Osteoblast (primary cell): ENCODE data around the gene MCF2. TPM values are rescaled to one million over a fixed set of nuclear protein-coding genes. Genes with fewer than 3 reads are reported as not detected.

ENCODE experiments used
- DNase-seq: peaks from one replicate; pipeline ENCODE4 v3.0.0; 2011; ENCODE audit warnings: low spot score, mixed read lengths; ENCODE audit not compliant: insufficient read length; ENCODE audit errors: missing footprints
- H2AFZ ChIP-seq: 2 replicates; pipeline ENCODE4 v1.6.0; 2011; ENCODE audit warnings: mild to moderate bottlenecking, low read length
- H3K27ac ChIP-seq: 2 replicates; pipeline ENCODE4 v1.5.1; 2011; ENCODE audit warnings: mild to moderate bottlenecking, low read depth, low read length, moderate library complexity
- H3K27me3 ChIP-seq: 2 replicates; pipeline ENCODE4 v1.6.0; 2012; ENCODE audit warnings: mild to moderate bottlenecking, control low read depth, inconsistent platforms, low read length, moderate library complexity; ENCODE audit not compliant: insufficient read depth
- H3K36me3 ChIP-seq: 2 replicates; pipeline ENCODE4 v1.5.1; 2011; ENCODE audit warnings: mild to moderate bottlenecking, low read length, control low read depth, moderate library complexity; ENCODE audit not compliant: insufficient read depth
- H3K4me1 ChIP-seq: 2 replicates; pipeline ENCODE4 v1.5.1; 2011; ENCODE audit warnings: mild to moderate bottlenecking, low read length, control low read depth, moderate library complexity; ENCODE audit not compliant: insufficient read depth
- H3K4me2 ChIP-seq: 2 replicates; pipeline ENCODE4 v1.6.0; 2011; ENCODE audit warnings: mild to moderate bottlenecking, low read length; ENCODE audit not compliant: insufficient read depth
- H3K4me3 ChIP-seq: fragments of 200-600 bp; sonication (generic); 3 replicates; pipeline ENCODE4 v1.5.1; 2012; ENCODE audit warnings: mild to moderate bottlenecking, low read length, inconsistent platforms; ENCODE audit not compliant: insufficient read depth
- H3K79me2 ChIP-seq: 2 replicates; pipeline ENCODE4 v1.6.0; 2012; ENCODE audit warnings: mild to moderate bottlenecking, low read length, control low read depth, inconsistent platforms; ENCODE audit not compliant: insufficient read depth
- H3K9me3 ChIP-seq: 2 replicates; pipeline ENCODE4 v1.5.1; 2011; ENCODE audit warnings: low read depth, low read length, control low read depth
- H4K20me1 ChIP-seq: 2 replicates; pipeline ENCODE4 v1.6.0; 2012; ENCODE audit warnings: mild to moderate bottlenecking, low read length, control low read depth; ENCODE audit not compliant: insufficient read depth
- total RNA-seq: library from RNA; depleted of rRNA; stranded (reverse); fragments of >200 nt; gene quantifications from 2 replicates; pipeline ENCODE4 v1.2.3, GENCODE V29; 2012
- TF ChIP-seq, protein P1 (sequence below): IDR thresholded peaks from 2 replicates; pipeline ENCODE4 v1.5.1; 2011; ENCODE audit warnings: mild to moderate bottlenecking, low read depth, low read length, moderate library complexity; ENCODE audit errors: extremely low read depth

The MCF2 gene
- total RNA-seq, 1 donor = not detected

DNA sequence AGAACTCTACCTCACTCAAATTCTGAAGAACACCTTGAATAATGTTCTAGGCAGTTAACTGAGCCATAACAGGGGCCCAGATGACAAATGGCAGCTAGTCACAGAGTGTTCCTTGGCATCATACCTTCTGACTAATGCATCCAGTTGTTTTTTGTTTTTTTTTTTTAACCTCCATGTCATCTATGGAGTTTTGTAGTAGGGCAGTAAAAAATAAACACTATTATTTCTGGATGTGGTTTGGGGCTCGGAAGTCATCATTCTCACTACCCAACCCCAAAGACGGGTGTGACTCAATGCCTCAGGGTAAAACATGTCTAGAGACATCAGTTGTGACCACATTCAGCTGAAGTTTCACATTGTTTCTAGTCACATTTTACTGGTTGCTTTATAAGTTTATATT, 31.2 kb upstream of the MCF2 start:
- Histone ChIP-seq H3K27me3 (no peaks in the 10 kb centered on the region), H3K4me2 (no peak overlapping the region), H4K20me1 (no peaks in the 10 kb centered on the region), H2AFZ (no peak overlapping the region), H3K4me3 (no peak overlapping the region), H3K36me3 (no peaks in the 10 kb centered on the region), H3K4me1 (peaks cover 10% of the 10 kb centered on the region), H3K9me3 (no peaks in the 10 kb centered on the region), H3K27ac (no peak overlapping the region), H3K79me2 (no peaks in the 10 kb centered on the region)
- TF ChIP-seq, protein P1, sequence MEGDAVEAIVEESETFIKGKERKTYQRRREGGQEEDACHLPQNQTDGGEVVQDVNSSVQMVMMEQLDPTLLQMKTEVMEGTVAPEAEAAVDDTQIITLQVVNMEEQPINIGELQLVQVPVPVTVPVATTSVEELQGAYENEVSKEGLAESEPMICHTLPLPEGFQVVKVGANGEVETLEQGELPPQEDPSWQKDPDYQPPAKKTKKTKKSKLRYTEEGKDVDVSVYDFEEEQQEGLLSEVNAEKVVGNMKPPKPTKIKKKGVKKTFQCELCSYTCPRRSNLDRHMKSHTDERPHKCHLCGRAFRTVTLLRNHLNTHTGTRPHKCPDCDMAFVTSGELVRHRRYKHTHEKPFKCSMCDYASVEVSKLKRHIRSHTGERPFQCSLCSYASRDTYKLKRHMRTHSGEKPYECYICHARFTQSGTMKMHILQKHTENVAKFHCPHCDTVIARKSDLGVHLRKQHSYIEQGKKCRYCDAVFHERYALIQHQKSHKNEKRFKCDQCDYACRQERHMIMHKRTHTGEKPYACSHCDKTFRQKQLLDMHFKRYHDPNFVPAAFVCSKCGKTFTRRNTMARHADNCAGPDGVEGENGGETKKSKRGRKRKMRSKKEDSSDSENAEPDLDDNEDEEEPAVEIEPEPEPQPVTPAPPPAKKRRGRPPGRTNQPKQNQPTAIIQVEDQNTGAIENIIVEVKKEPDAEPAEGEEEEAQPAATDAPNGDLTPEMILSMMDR = no peak
- DNase-seq = no peak

DNA sequence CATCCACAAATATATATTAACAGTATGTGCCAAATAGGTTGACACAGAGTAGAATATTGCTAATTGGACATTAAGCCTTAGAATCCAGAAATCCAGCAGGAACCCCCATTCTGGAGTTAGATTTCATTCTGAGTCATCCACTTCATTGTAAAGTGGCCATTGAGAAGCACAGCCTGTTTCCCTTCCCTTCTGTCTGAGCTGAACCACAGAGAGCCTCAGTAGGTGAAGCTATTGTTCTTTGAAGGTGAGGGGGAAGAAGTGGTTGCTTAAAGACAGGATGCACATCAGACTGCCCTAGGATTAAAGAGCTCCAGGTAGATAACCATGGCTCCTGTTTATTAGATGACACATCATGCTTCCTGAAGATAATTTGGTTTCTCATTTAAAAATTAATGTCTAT, 30.6 kb upstream of the MCF2 start:
- no peak for DNase-seq
- H3K4me1 ChIP-seq = peaks cover 10% of the 10 kb centered on the region
- no peak overlapping the region for H3K4me2 ChIP-seq
- no peaks in the 10 kb centered on the region for H3K36me3 ChIP-seq
- no peak overlapping the region for H3K4me3 ChIP-seq
- H3K27ac ChIP-seq = no peak overlapping the region
- no peak overlapping the region for H2AFZ ChIP-seq
- no peaks in the 10 kb centered on the region for H3K9me3 ChIP-seq
- H4K20me1 ChIP-seq = no peaks in the 10 kb centered on the region
- H3K79me2 ChIP-seq = no peaks in the 10 kb centered on the region
- no peaks in the 10 kb centered on the region for H3K27me3 ChIP-seq
- TF ChIP-seq, protein P1 = no peak

DNA sequence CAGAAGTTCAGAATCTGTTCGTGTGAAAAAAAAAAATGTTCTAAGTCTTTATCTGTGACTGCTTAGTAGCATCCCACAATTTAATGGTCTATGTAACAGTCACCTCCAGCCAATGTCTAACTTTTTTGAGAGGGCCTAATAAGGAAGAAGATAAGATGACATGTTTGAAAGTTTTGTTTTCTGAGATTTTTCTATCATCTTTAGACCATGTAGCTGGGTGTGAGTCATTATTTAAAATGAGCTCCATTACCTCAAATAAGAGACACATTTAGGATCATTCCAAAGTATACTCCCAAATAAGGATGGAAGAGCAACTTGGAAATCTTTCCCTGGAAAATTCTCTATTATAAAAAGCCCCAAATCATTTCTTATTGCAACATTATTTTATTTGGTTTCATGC, 28.2 kb upstream of the MCF2 start:
- TF ChIP-seq, protein P1 = no peak
- H3K9me3 ChIP-seq = no peaks in the 10 kb centered on the region
- H3K4me2 ChIP-seq = no peak overlapping the region
- H3K27me3 ChIP-seq = no peaks in the 10 kb centered on the region
- H2AFZ ChIP-seq = no peak overlapping the region
- H3K36me3 ChIP-seq = no peaks in the 10 kb centered on the region
- peaks cover 10% of the 10 kb centered on the region for H3K4me1 ChIP-seq
- H3K79me2 ChIP-seq = no peaks in the 10 kb centered on the region
- no peak overlapping the region for H3K27ac ChIP-seq
- DNase-seq = no peak
- H3K4me3 ChIP-seq = no peak overlapping the region
- H4K20me1 ChIP-seq = no peaks in the 10 kb centered on the region

DNA sequence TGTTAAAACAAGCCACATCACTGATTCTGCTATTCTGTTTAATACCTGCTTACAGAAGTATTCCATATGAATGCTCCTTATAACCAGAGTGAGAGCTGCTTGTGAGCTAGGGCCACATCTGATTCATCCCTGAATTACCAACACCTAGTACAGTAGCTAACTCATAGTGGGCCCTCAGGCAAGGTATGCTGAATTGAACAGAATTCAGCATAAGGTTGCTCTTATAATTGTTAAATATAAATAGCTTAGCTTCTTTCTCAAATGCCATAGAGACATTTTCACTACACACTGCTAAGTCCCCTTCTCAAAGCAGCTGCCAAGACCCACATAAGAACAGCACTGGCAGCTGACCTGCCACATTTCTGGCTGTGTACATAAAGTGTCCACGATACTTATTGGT, 27.0 kb upstream of the MCF2 start:
- H3K79me2 ChIP-seq = no peaks in the 10 kb centered on the region
- DNase-seq = no peak
- TF ChIP-seq, protein P1 = no peak
- H3K27ac ChIP-seq = no peak overlapping the region
- peaks cover 8% of the 10 kb centered on the region for H3K4me1 ChIP-seq
- no peaks in the 10 kb centered on the region for H4K20me1 ChIP-seq
- no peaks in the 10 kb centered on the region for H3K9me3 ChIP-seq
- no peak overlapping the region for H3K4me3 ChIP-seq
- H3K4me2 ChIP-seq = no peak overlapping the region
- no peaks in the 10 kb centered on the region for H3K36me3 ChIP-seq
- no peaks in the 10 kb centered on the region for H3K27me3 ChIP-seq
- no peak overlapping the region for H2AFZ ChIP-seq
